GM12872 (cell line): Measurements from ENCODE around the gene ANKRA2.

ENCODE experiments used
- CTCF ChIP-seq: IDR thresholded peaks from 3 replicates; pipeline ENCODE4 v1.5.1; 2011; ENCODE audit warnings: low read depth, mild to moderate bottlenecking, low read length, moderate library complexity; ENCODE audit not compliant: insufficient read depth

The ANKRA2 gene

GRCh38 chr5:73582285-73583145, 17.1 kb upstream of the ANKRA2 start:
- TF ChIP-seq CTCF = no peak

- TF ChIP-seq CTCF = no peak
Observed at GRCh38 chr5:73565969-73566547, 619 bp upstream of the ANKRA2 start.

GRCh38 chr5:73564675-73565074, 764 bp downstream of the ANKRA2 start:
- TF ChIP-seq CTCF = no peak

GRCh38 chr5:73564018-73564417, 1.4 kb downstream of the ANKRA2 start:
- TF ChIP-seq CTCF = no peak

GRCh38 chr5:73558950-73559349, 6.5 kb downstream of the ANKRA2 start:
- no peak for TF ChIP-seq CTCF

- TF ChIP-seq CTCF = no peak
Observed at GRCh38 chr5:73552642-73553041, 12.8 kb downstream of the ANKRA2 start.

- TF ChIP-seq CTCF = no peak
Observed at GRCh38 chr5:73550016-73550415, 15.4 kb downstream of the ANKRA2 start.
